ENCODE data around the gene CRELD2.
A peak's percentile ranks its signal among the peaks of the same experiment; 100 is the strongest.

CRELD2 gene

GRCh38 chr22:49925525-49926128, 7.2 kb downstream of the CRELD2 start:
- in situ Hi-C loops (cut with HindIII; ENCODE audit: low pct_ligation_motif_present, low pct_unique_long_range_greater_than_20kb, low sequenced_read_pairs), result no loop called here
- DNase-seq, result no peak

GRCh38 chr22:49926916-49927315, 8.5 kb downstream of the CRELD2 start:
- DNase-seq, result no peak
- in situ Hi-C loops (cut with HindIII; ENCODE audit: low pct_ligation_motif_present, low pct_unique_long_range_greater_than_20kb, low sequenced_read_pairs), result no loop called here

GRCh38 chr22:49927483-49928184, 9.2 kb downstream of the CRELD2 start:
- no peak for DNase-seq
- in situ Hi-C loops (cut with HindIII; ENCODE audit: low pct_ligation_motif_present, low pct_unique_long_range_greater_than_20kb, low sequenced_read_pairs), result no loop called here

GRCh38 chr22:49928185-49928495, 9.7 kb downstream of the CRELD2 start:
- DNase-seq, result no peak
- in situ Hi-C loops (cut with HindIII; ENCODE audit: low pct_ligation_motif_present, low pct_unique_long_range_greater_than_20kb, low sequenced_read_pairs), result no loop called here

GRCh38 chr22:49928555-49929210, 10.2 kb downstream of the CRELD2 start:
- in situ Hi-C loops (cut with HindIII; ENCODE audit: low pct_ligation_motif_present, low pct_unique_long_range_greater_than_20kb, low sequenced_read_pairs), result no loop called here
- DNase-seq, result no peak

GRCh38 chr22:49929211-49929979, 11.0 kb downstream of the CRELD2 start:
- DNase-seq, result peak; percentile 45
- in situ Hi-C loops (cut with HindIII; ENCODE audit: low pct_ligation_motif_present, low pct_unique_long_range_greater_than_20kb, low sequenced_read_pairs), result no loop called here

- in situ Hi-C loops (cut with HindIII; ENCODE audit: low pct_ligation_motif_present, low pct_unique_long_range_greater_than_20kb, low sequenced_read_pairs), result no loop called here
- DNase-seq, result no peak
Measured at GRCh38 chr22:49929994-49930575, 11.7 kb downstream of the CRELD2 start.

GRCh38 chr22:49930596-49931412, 12.4 kb downstream of the CRELD2 start:
- DNase-seq, result peak; percentile 58
- in situ Hi-C loops (cut with HindIII; ENCODE audit: low pct_ligation_motif_present, low pct_unique_long_range_greater_than_20kb, low sequenced_read_pairs), result no loop called here

- no peak for DNase-seq
- in situ Hi-C loops (cut with HindIII; ENCODE audit: low pct_ligation_motif_present, low pct_unique_long_range_greater_than_20kb, low sequenced_read_pairs), result no loop called here
Measured at GRCh38 chr22:49933236-49934159, 15.1 kb downstream of the CRELD2 start.

GRCh38 chr22:49934160-49934890, 15.9 kb downstream of the CRELD2 start:
- in situ Hi-C loops (cut with HindIII; ENCODE audit: low pct_ligation_motif_present, low pct_unique_long_range_greater_than_20kb, low sequenced_read_pairs), result no loop called here
- peak; percentile 16 for DNase-seq

GRCh38 chr22:49934891-49935557, 16.6 kb downstream of the CRELD2 start:
- in situ Hi-C loops (cut with HindIII; ENCODE audit: low pct_ligation_motif_present, low pct_unique_long_range_greater_than_20kb, low sequenced_read_pairs), result no loop called here
- DNase-seq, result peak; percentile 60

GRCh38 chr22:49935561-49935960, 17.1 kb downstream of the CRELD2 start:
- in situ Hi-C loops (cut with HindIII; ENCODE audit: low pct_ligation_motif_present, low pct_unique_long_range_greater_than_20kb, low sequenced_read_pairs), result no loop called here
- DNase-seq, result peak; percentile 24

GRCh38 chr22:49936018-49936972, 17.9 kb downstream of the CRELD2 start:
- in situ Hi-C loops (cut with HindIII; ENCODE audit: low pct_ligation_motif_present, low pct_unique_long_range_greater_than_20kb, low sequenced_read_pairs), result no loop called here
- DNase-seq, result peak; percentile 84

- in situ Hi-C loops (cut with HindIII; ENCODE audit: low pct_ligation_motif_present, low pct_unique_long_range_greater_than_20kb, low sequenced_read_pairs), result no loop called here
- no peak for DNase-seq
Measured at GRCh38 chr22:49936973-49937757, 18.7 kb downstream of the CRELD2 start.

All from ACHN (cell line).